GM12891 (cell line): Measurements from ENCODE around the gene MRPL4.

Experiments used
- PAX5 ChIP-seq: IDR thresholded peaks from 2 replicates; pipeline ENCODE4 v1.6.1; 2011; ENCODE audit warnings: low read length, moderate library complexity, mild to moderate bottlenecking; ENCODE audit not compliant: insufficient read depth, severe bottlenecking
- POLR2A ChIP-seq: IDR thresholded peaks from 2 replicates; pipeline ENCODE4 v1.6.1; 2011; ENCODE audit warnings: low read depth, low read length, control low read depth
- POLR2AphosphoS5 ChIP-seq: IDR thresholded peaks from 2 replicates; pipeline ENCODE4 v1.6.1; 2011; ENCODE audit warnings: low read depth, low read length, control low read depth
- SPI1 ChIP-seq: IDR thresholded peaks from 2 replicates; pipeline ENCODE4 v1.6.1; 2011; ENCODE audit warnings: low read depth, low read length, control low read depth
- TAF1 ChIP-seq: IDR thresholded peaks from 2 replicates; pipeline ENCODE4 v1.6.1; 2011; ENCODE audit warnings: low read depth, low read length, control low read depth

DNA sequence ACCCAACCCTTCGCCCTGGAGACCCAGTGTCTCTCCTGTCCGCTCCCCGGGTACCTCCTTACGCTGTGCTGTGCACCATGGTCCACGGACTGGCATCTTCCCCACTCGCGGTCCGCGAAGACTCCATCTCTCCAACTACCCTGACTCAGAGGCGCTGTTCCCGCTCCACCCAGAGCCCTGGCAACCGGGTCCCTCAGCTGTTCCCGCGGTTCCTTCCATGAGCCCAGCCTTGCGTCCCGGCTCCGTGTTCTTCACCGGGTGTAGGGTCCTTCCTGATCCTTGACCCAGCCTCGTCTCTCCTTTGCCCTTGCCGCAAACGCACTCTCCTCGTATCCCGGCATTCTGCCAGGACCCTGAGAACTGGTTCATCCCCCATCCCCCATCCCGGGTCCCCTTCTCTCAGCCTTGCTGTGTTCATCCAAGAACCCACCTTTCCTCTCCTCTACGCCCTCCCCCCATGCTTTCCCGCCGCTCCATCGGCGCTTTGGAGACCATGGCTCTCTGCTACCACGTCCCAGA, 38.4 kb downstream of the MRPL4 start:
- TF ChIP-seq TAF1 (no peak), POLR2AphosphoS5 (no peak), POLR2A (no peak), SPI1 (no peak), PAX5 (no peak)
